SU-DHL-6 (cell line): ENCODE measurements around the gene TP73.

Experiments
- H2AFZ ChIP-seq: fragments of 200-600 bp; sonication (generic); 2 replicates; pipeline ENCODE4 v1.6.1; 2014; ENCODE audit warnings: low read depth, mild to moderate bottlenecking, moderate library complexity, mixed read lengths, antibody characterized with exemption, low read length; ENCODE audit not compliant: severe bottlenecking
- H3F3A ChIP-seq: fragments of 200-600 bp; shearing (Covaris generic); 2 replicates; pipeline ENCODE4 v1.6.0; 2016; ENCODE audit warnings: antibody characterized with exemption, mild to moderate bottlenecking; ENCODE audit not compliant: insufficient read depth
- H3K27ac ChIP-seq: fragments of 200-600 bp; sonication (generic); 2 replicates; pipeline ENCODE4 v1.5.1; 2016; ENCODE audit warnings: low read depth, mild to moderate bottlenecking, low read length, moderate library complexity, mixed read lengths
- H3K27me3 ChIP-seq: fragments of 200-600 bp; sonication (generic), shearing (Covaris generic); 2 replicates; pipeline ENCODE4 v1.6.0; 2014; ENCODE audit warnings: mild to moderate bottlenecking, low read length
- H3K36me3 ChIP-seq: fragments of 200-600 bp; sonication (generic); 2 replicates; pipeline ENCODE4 v1.6.1; 2014; ENCODE audit warnings: mild to moderate bottlenecking, low read length, mixed read lengths
- H3K4me2 ChIP-seq: fragments of 300-600, 200-600 bp; shearing (Covaris generic), sonication (generic); 2 replicates; pipeline ENCODE4 v1.6.0; 2014; ENCODE audit warnings: low read length, low read depth, mild to moderate bottlenecking; ENCODE audit not compliant: poor library complexity, severe bottlenecking
- H3K4me3 ChIP-seq: fragments of 200-600 bp; sonication (generic); 2 replicates; pipeline ENCODE4 v1.5.1; 2014; ENCODE audit warnings: antibody characterized with exemption, low read length, mild to moderate bottlenecking, mixed read lengths; ENCODE audit not compliant: insufficient read depth, poor library complexity, severe bottlenecking
- H3K79me2 ChIP-seq: fragments of 200-600 bp; sonication (generic); 2 replicates; pipeline ENCODE4 v1.6.1; 2014; ENCODE audit warnings: mild to moderate bottlenecking, low read length, moderate library complexity; ENCODE audit not compliant: insufficient read depth
- H3K9ac ChIP-seq: fragments of 200-600 bp; sonication (generic); 2 replicates; pipeline ENCODE4 v1.7.0; 2014; ENCODE audit warnings: mild to moderate bottlenecking, low read length
- H3K9me2 ChIP-seq: fragments of 200-600 bp; sonication (generic); replicated peaks from 2 replicates; pipeline ENCODE4 v1.6.1; 2014; ENCODE audit warnings: low read length; ENCODE audit not compliant: insufficient read depth
- H3K9me3 ChIP-seq: fragments of 200-600 bp; sonication (generic); 2 replicates; pipeline ENCODE4 v1.6.1; 2014; ENCODE audit warnings: low read length, mixed read lengths; ENCODE audit not compliant: insufficient read depth
- H4K20me1 ChIP-seq: fragments of 200-600 bp; sonication (generic); 2 replicates; pipeline ENCODE4 v1.6.1; 2014; ENCODE audit warnings: low read depth, mild to moderate bottlenecking, antibody characterized with exemption, low read length, moderate library complexity, mixed read lengths
- EZH2phosphoT487 ChIP-seq: fragments of 200-600 bp; sonication (generic), shearing (Covaris generic); conservative IDR thresholded peaks from 2 replicates; pipeline ENCODE4 v1.6.1; 2018; ENCODE audit warnings: mild to moderate bottlenecking, antibody characterized with exemption, low read length, moderate library complexity, mixed read lengths
- TF ChIP-seq, protein P1 (sequence below): fragments of 200-600 bp; sonication (generic); IDR thresholded peaks from one replicate; pipeline ENCODE4 v1.5.1; 2017; ENCODE audit warnings: antibody characterized with exemption, mild to moderate bottlenecking, low read length, moderate library complexity; ENCODE audit not compliant: insufficient read depth, poor library complexity, severe bottlenecking

TP73 gene

GRCh38 chr1:3711780-3712451 lies 59.6 kb downstream of the TP73 start:
- Histone ChIP-seq H3K4me3 (no peak overlapping the region), H4K20me1 (no peaks in the 10 kb centered on the region), H3K9me2 (no peaks in the 10 kb centered on the region), H3K9ac (no peak overlapping the region), H3F3A (no peaks in the 10 kb centered on the region), H2AFZ (no peak overlapping the region), H3K27me3 (no peaks in the 10 kb centered on the region), H3K79me2 (no peaks in the 10 kb centered on the region), H3K27ac (no peak overlapping the region), H3K9me3 (no peaks in the 10 kb centered on the region), H3K4me2 (no peak overlapping the region), H3K36me3 (no peaks in the 10 kb centered on the region)
- TF ChIP-seq, protein P1, sequence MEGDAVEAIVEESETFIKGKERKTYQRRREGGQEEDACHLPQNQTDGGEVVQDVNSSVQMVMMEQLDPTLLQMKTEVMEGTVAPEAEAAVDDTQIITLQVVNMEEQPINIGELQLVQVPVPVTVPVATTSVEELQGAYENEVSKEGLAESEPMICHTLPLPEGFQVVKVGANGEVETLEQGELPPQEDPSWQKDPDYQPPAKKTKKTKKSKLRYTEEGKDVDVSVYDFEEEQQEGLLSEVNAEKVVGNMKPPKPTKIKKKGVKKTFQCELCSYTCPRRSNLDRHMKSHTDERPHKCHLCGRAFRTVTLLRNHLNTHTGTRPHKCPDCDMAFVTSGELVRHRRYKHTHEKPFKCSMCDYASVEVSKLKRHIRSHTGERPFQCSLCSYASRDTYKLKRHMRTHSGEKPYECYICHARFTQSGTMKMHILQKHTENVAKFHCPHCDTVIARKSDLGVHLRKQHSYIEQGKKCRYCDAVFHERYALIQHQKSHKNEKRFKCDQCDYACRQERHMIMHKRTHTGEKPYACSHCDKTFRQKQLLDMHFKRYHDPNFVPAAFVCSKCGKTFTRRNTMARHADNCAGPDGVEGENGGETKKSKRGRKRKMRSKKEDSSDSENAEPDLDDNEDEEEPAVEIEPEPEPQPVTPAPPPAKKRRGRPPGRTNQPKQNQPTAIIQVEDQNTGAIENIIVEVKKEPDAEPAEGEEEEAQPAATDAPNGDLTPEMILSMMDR: no peak
- no peak for TF ChIP-seq EZH2phosphoT487

DNA sequence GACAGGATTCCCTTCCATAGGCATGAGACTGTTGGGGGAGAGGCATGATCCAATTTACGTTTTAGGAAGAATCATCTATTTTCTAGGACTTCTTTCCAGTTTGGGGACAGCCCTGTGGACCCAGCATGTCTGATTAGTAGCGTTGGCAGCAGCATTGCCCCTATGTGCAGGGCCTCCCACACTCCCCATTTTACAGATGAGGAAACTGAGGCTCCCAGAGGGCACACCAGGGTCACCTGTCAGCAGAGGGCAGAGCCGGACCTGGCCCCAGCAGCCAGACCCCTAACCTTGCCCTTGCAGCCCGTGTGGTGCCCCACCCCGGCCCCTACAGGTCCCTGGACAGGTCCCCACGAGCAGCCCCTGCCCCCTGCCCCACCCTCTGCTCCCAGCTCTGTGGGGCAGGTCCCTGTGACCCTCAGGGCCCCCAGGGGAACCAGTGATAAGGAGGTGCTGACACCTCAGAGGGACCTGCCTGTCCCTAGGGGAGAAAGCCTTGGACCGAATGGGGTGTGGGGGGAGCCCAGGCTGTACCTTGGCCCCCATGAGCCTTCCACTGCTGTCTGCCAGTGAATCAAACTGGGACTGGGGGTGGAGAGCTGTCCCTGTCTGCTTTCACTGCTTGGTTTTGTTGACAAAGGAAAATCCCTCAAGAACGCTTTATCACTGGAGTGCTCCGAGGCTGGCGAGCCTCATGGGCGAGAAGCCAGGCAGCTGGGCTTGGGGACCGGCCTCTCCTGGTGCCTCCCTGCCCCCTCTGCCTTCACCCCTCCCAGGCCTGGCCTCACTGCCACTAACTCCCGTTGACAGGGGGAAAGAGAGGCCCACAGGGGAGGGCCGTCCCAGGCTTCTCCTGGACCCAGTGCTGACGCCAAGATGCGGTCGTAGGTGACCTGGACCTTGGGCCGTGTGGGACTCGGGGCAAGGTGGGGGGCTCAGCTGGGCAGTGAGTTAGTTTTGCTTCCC lies 60.5 kb downstream of the TP73 start:
- TF ChIP-seq EZH2phosphoT487: no peak
- Histone ChIP-seq H3F3A (no peaks in the 10 kb centered on the region), H3K4me2 (no peak overlapping the region), H3K27me3 (no peaks in the 10 kb centered on the region), H3K36me3 (no peaks in the 10 kb centered on the region), H3K9me2 (no peaks in the 10 kb centered on the region), H3K27ac (no peak overlapping the region), H3K4me3 (no peak overlapping the region), H3K9ac (no peak overlapping the region), H3K9me3 (no peaks in the 10 kb centered on the region), H3K79me2 (no peaks in the 10 kb centered on the region), H4K20me1 (no peaks in the 10 kb centered on the region), H2AFZ (no peak overlapping the region)

DNA sequence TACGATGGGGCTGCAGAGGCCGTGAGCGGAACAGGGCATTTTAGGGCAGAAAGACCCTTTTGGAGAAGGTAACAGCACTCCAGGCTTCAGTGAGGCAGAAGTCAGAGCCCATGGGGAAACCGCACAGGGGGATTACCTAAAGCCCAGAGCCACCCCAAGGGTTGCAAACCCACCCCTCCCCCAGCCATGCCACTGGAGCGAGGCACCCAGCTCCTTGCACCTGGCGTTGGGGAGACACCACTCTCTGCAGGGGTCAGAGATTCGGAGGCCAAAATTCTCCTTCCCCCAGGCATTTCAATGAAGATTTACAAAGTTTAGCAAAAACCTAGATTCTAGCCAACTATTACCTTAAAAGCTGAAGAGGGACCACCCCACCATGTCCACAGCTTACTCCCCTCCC lies 61.5 kb downstream of the TP73 start:
- H4K20me1 ChIP-seq: no peaks in the 10 kb centered on the region
- H3K79me2 ChIP-seq: no peaks in the 10 kb centered on the region
- no peak overlapping the region for H2AFZ ChIP-seq
- no peaks in the 10 kb centered on the region for H3F3A ChIP-seq
- H3K9me2 ChIP-seq: no peaks in the 10 kb centered on the region
- no peak overlapping the region for H3K27ac ChIP-seq
- H3K9me3 ChIP-seq: no peaks in the 10 kb centered on the region
- TF ChIP-seq, protein P1: no peak
- no peak for TF ChIP-seq EZH2phosphoT487
- H3K4me3 ChIP-seq: no peak overlapping the region
- no peaks in the 10 kb centered on the region for H3K27me3 ChIP-seq
- H3K9ac ChIP-seq: no peak overlapping the region
- H3K4me2 ChIP-seq: no peak overlapping the region
- no peaks in the 10 kb centered on the region for H3K36me3 ChIP-seq
